ENCODE results near the gene USP32. TPM values are rescaled to one million over a fixed set of nuclear protein-coding genes. Genes with fewer than 3 reads are reported as not detected.

The USP32 gene
- total RNA-seq, 3 donors from 2014 or later (not counting 1 experiment from before 2014, with no cell fraction given) = 41.3 to 68.5 (median 41.7) TPM

- Mint-ChIP-seq H3K4me3 (no peak overlapping the region), H3K4me1 (no peaks in the 10 kb centered on the region), H3K9me3 (no peaks in the 10 kb centered on the region), H3K36me3 (no peaks in the 10 kb centered on the region), H3K27me3 (ENCODE audit: low read depth in 2 of 2) (no peaks in the 10 kb centered on the region), H3K27ac (no peak overlapping the region)
- Histone ChIP-seq H3K27me3 (ENCODE audit: control insufficient read depth, insufficient read depth, low read length) (no peaks in the 10 kb centered on the region), H3K4me3 (ENCODE audit: low read length) (no peak overlapping the region), H3K27ac (ENCODE audit: low read length) (no peak overlapping the region), H3K9me3 (ENCODE audit: control insufficient read depth, insufficient read depth, low read length) (no peaks in the 10 kb centered on the region), H3K36me3 (ENCODE audit: control insufficient read depth, insufficient read depth, low read length) (no peaks in the 10 kb centered on the region), H3K4me1 (ENCODE audit: control insufficient read depth, insufficient read depth, low read length) (no peaks in the 10 kb centered on the region)
- intact Hi-C loops (cut with micrococcal nuclease) = no loop called here
- no peak for DNase-seq
- TF ChIP-seq, protein P1, sequence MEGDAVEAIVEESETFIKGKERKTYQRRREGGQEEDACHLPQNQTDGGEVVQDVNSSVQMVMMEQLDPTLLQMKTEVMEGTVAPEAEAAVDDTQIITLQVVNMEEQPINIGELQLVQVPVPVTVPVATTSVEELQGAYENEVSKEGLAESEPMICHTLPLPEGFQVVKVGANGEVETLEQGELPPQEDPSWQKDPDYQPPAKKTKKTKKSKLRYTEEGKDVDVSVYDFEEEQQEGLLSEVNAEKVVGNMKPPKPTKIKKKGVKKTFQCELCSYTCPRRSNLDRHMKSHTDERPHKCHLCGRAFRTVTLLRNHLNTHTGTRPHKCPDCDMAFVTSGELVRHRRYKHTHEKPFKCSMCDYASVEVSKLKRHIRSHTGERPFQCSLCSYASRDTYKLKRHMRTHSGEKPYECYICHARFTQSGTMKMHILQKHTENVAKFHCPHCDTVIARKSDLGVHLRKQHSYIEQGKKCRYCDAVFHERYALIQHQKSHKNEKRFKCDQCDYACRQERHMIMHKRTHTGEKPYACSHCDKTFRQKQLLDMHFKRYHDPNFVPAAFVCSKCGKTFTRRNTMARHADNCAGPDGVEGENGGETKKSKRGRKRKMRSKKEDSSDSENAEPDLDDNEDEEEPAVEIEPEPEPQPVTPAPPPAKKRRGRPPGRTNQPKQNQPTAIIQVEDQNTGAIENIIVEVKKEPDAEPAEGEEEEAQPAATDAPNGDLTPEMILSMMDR (IDR thresholded peaks at IDR 0.05) = no peak
- ATAC-seq = no peak
- WGBS (ENCODE audit: insufficient coverage) = 94% methylated on average over 1 of the region's 2 CpGs
These were observed 113.7 kb downstream of the USP32 start for GRCh38 chr17:60278237-60278636.

- Histone ChIP-seq H3K36me3 (ENCODE audit: control insufficient read depth, insufficient read depth, low read length) (no peaks in the 10 kb centered on the region), H3K4me1 (ENCODE audit: control insufficient read depth, insufficient read depth, low read length) (no peaks in the 10 kb centered on the region), H3K27me3 (ENCODE audit: control insufficient read depth, insufficient read depth, low read length) (no peaks in the 10 kb centered on the region), H3K9me3 (ENCODE audit: control insufficient read depth, insufficient read depth, low read length) (no peaks in the 10 kb centered on the region), H3K4me3 (ENCODE audit: low read length) (no peak overlapping the region), H3K27ac (ENCODE audit: low read length) (no peak overlapping the region)
- Mint-ChIP-seq H3K27me3 (ENCODE audit: low read depth in 2 of 2) (no peaks in the 10 kb centered on the region), H3K36me3 (no peaks in the 10 kb centered on the region), H3K4me3 (no peak overlapping the region), H3K27ac (no peak overlapping the region), H3K4me1 (no peaks in the 10 kb centered on the region), H3K9me3 (no peaks in the 10 kb centered on the region)
- TF ChIP-seq, protein P1 (IDR thresholded peaks at IDR 0.05) = no peak
- DNase-seq (no peak), ATAC-seq (no peak)
- WGBS (ENCODE audit: insufficient coverage) = no CpG with 5 or more reads among the region's 1 CpG
- intact Hi-C loops (cut with micrococcal nuclease) = no loop called here
These were observed 114.7 kb downstream of the USP32 start for GRCh38 chr17:60277258-60277657.

DNA sequence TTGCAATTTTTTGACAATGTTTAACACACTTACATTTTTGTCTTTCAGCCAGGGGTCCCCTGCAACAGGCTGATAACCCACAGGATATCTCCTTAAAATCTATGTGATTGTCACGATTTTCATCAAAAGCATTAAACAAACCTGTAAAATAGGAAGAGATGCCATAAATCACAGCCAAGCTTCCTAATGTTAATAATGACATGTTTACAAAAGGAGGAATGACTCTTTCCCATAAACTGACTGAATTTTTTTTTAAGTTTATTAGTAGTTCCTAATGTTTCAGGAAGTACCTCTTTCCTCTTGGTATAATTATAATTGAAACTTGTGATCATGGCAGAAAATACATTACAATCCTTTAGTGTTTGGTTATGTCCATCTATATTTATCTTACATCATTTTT, 122.5 kb downstream of the USP32 start:
- ATAC-seq = no peak
- Mint-ChIP-seq H3K4me3 (no peak overlapping the region), H3K27ac (no peak overlapping the region), H3K9me3 (no peaks in the 10 kb centered on the region), H3K27me3 (ENCODE audit: low read depth in 2 of 2) (no peaks in the 10 kb centered on the region), H3K36me3 (no peaks in the 10 kb centered on the region), H3K4me1 (no peaks in the 10 kb centered on the region)
- Histone ChIP-seq H3K4me3 (ENCODE audit: low read length) (no peak overlapping the region), H3K4me1 (ENCODE audit: control insufficient read depth, insufficient read depth, low read length) (no peaks in the 10 kb centered on the region), H3K27me3 (ENCODE audit: control insufficient read depth, insufficient read depth, low read length) (no peaks in the 10 kb centered on the region), H3K27ac (ENCODE audit: low read length) (no peak overlapping the region), H3K9me3 (ENCODE audit: control insufficient read depth, insufficient read depth, low read length) (no peaks in the 10 kb centered on the region), H3K36me3 (ENCODE audit: control insufficient read depth, insufficient read depth, low read length) (peaks cover 11% of the 10 kb centered on the region)
- no peak for DNase-seq
- WGBS (ENCODE audit: insufficient coverage) = 100% methylated on average over 1 of the region's 1 CpG
- intact Hi-C loops (cut with micrococcal nuclease) = no loop called here
- TF ChIP-seq, protein P1 (IDR thresholded peaks at IDR 0.05) = no peak

- no peaks in the 10 kb centered on the region for H3K27me3 ChIP-seq (ENCODE audit: control insufficient read depth, insufficient read depth, low read length)
- WGBS (ENCODE audit: insufficient coverage) = no CpG with 5 or more reads among the region's 1 CpG
- intact Hi-C loops (cut with micrococcal nuclease) = no loop called here
- H3K4me3 Mint-ChIP-seq = no peak overlapping the region
- no peak overlapping the region for H3K27ac Mint-ChIP-seq
- ATAC-seq (no peak), DNase-seq (no peak)
- H3K27ac ChIP-seq (ENCODE audit: low read length) = no peak overlapping the region
- TF ChIP-seq, protein P1 (IDR thresholded peaks at IDR 0.05) = no peak
- H3K36me3 ChIP-seq (ENCODE audit: control insufficient read depth, insufficient read depth, low read length) = peaks cover 6% of the 10 kb centered on the region
- no peaks in the 10 kb centered on the region for H3K9me3 Mint-ChIP-seq
- no peaks in the 10 kb centered on the region for H3K27me3 Mint-ChIP-seq (ENCODE audit: low read depth in 2 of 2)
- no peaks in the 10 kb centered on the region for H3K4me1 ChIP-seq (ENCODE audit: control insufficient read depth, insufficient read depth, low read length)
- H3K9me3 ChIP-seq (ENCODE audit: control insufficient read depth, insufficient read depth, low read length) = no peaks in the 10 kb centered on the region
- no peak overlapping the region for H3K4me3 ChIP-seq (ENCODE audit: low read length)
- peaks cover 6% of the 10 kb centered on the region for H3K36me3 Mint-ChIP-seq
- H3K4me1 Mint-ChIP-seq = peaks cover 5% of the 10 kb centered on the region in 2 donors
These were observed 131.4 kb downstream of the USP32 start for GRCh38 chr17:60260540-60260939.
